IPS-18a (cell line): Measurements from ENCODE around the gene SMAD5.

ENCODE experiments used
- H3K27ac ChIP-seq: one replicate; pipeline ENCODE4 v1.5.1; 2013; ENCODE audit warnings: low read length
- H3K27me3 ChIP-seq: one replicate; pipeline ENCODE4 v1.6.1; 2013; ENCODE audit warnings: mild to moderate bottlenecking, low read length; ENCODE audit not compliant: control insufficient read depth, insufficient read depth
- H3K36me3 ChIP-seq: one replicate; pipeline ENCODE4 v1.6.1; 2013; ENCODE audit warnings: low read depth, low read length; ENCODE audit not compliant: control insufficient read depth
- H3K4me1 ChIP-seq: one replicate; pipeline ENCODE4 v1.6.1; 2013; ENCODE audit warnings: low read depth, low read length; ENCODE audit not compliant: control insufficient read depth
- H3K4me3 ChIP-seq: one replicate; pipeline ENCODE4 v1.5.1; 2013; ENCODE audit warnings: low read length
- H3K9ac ChIP-seq: one replicate; pipeline ENCODE4 v1.6.1; 2013; ENCODE audit warnings: mild to moderate bottlenecking, low read length, moderate library complexity
- H3K9me3 ChIP-seq: one replicate; pipeline ENCODE4 v1.6.1; 2013; ENCODE audit warnings: low read depth, low read length; ENCODE audit not compliant: control insufficient read depth

SMAD5 gene

DNA sequence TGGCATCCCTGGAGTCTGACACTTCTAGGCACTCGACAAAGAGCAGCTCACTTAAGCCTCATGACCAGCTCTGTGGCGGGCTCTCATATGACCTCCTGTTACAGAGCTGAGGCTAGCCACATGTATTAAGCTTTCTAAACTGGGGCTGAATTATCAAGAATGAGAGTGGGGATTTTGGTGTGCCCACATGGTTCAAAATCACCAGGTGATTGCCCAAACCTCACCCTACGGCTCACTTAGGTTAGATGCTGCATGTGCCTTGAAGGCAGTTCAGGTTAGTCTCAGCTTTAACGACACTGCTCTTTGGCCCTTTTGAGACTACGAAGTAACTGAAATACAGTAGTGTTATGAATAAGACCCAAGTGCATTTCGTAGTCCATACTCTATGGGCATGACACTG lies 99.7 kb downstream of the SMAD5 start:
- no peaks in the 10 kb centered on the region for H3K27me3 ChIP-seq

More for the DNA sequence above, 99.7 kb downstream of the SMAD5 start:
- Histone ChIP-seq H3K9ac (no peak overlapping the region), H3K27ac (no peak overlapping the region), H3K36me3 (no peaks in the 10 kb centered on the region), H3K4me3 (no peak overlapping the region), H3K4me1 (peaks cover 25% of the 10 kb centered on the region), H3K9me3 (no peaks in the 10 kb centered on the region)
